Thyroid gland (tissue), 4 donors: Measurements from ENCODE around the gene METTL21C.

Experiments
- POLR2A ChIP-seq, 2 donors: fragments of 450-650 bp; IDR thresholded peaks; one replicate each; pipeline ENCODE4 v1.6.1; 2017; ENCODE audit warnings: antibody characterized with exemption in 2 of 2, mild to moderate bottlenecking in 2 of 2, moderate library complexity in 1 of 2
- TF ChIP-seq, protein P1 (sequence below), 6 experiments: fragments of 200-600 bp in 3 of 6; fragments of 450-650 bp in 3 of 6; sonication (generic) in 3 of 6; IDR thresholded peaks; one replicate each; pipeline ENCODE4 v1.5.1; 2016 to 2019; ENCODE audit warnings: antibody characterized with exemption in 6 of 6, mild to moderate bottlenecking in 2 of 6, inconsistent platforms in 1 of 6, moderate library complexity in 1 of 6

DNA sequence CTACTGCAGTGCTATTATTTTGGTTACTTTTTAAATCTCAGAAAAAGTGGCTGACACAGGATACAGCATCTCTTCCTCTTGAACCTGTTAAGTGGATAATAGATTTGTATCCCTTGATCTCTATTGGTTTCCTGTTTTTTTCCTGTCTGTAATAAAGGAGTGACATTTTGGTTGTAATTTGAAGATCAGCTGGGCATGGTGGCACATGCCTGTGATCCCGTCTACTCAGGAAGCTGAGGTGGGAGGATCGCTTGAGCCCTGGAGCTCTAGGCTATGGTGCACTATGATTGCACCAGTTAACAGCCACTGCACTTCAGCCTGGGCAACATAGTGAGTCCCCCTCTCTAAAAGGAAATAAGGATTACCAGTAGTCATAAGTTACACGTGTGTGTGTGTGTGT, 46.8 kb downstream of the METTL21C start:
- TF ChIP-seq, protein P1, sequence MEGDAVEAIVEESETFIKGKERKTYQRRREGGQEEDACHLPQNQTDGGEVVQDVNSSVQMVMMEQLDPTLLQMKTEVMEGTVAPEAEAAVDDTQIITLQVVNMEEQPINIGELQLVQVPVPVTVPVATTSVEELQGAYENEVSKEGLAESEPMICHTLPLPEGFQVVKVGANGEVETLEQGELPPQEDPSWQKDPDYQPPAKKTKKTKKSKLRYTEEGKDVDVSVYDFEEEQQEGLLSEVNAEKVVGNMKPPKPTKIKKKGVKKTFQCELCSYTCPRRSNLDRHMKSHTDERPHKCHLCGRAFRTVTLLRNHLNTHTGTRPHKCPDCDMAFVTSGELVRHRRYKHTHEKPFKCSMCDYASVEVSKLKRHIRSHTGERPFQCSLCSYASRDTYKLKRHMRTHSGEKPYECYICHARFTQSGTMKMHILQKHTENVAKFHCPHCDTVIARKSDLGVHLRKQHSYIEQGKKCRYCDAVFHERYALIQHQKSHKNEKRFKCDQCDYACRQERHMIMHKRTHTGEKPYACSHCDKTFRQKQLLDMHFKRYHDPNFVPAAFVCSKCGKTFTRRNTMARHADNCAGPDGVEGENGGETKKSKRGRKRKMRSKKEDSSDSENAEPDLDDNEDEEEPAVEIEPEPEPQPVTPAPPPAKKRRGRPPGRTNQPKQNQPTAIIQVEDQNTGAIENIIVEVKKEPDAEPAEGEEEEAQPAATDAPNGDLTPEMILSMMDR (IDR thresholded peaks at IDR 0.05) = no peak
- TF ChIP-seq POLR2A (IDR thresholded peaks at IDR 0.05) = no peak
